ENCODE measurements around the gene TSSK6.

DNA sequence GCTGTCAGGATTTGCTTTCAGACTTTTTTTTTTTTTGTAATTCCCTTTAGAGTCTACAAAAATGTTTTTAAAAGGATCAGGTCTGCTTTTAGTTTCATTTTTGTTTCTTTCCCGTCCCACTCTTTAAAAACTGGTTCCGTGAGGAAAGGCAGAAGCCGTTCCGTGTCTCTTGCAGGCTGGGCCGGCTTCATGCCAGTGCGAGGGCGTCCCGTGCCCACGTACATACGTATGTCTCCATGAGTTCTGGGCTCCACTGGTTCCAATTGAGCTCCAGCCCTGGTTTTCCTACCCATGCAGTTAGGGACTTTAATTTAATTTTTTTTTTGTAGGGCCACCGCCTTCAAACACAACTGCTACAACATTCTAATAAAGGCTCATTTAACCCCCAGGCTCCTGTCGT, 8.8 kb downstream of the TSSK6 start:
- TF ChIP-seq POLR2A (IDR thresholded peaks at IDR 0.05) (no peak), CTCF (IDR thresholded peaks at IDR 0.05) (no peak)

Measured in testis (tissue), 2 donors.